Right hindlimb (tissue), 1 donor: ENCODE data around the gene PXMP4.

Source experiments
- DNase-seq: peaks from one replicate; pipeline ENCODE4 v3.0.0-alpha.2; 2018

The PXMP4 gene

GRCh38 chr20:33667676-33668465 is 52.2 kb downstream of the PXMP4 start:
- DNase-seq, result peak; percentile 88

- no peak for DNase-seq
Measured at GRCh38 chr20:33667245-33667675, 52.9 kb downstream of the PXMP4 start.

DNA sequence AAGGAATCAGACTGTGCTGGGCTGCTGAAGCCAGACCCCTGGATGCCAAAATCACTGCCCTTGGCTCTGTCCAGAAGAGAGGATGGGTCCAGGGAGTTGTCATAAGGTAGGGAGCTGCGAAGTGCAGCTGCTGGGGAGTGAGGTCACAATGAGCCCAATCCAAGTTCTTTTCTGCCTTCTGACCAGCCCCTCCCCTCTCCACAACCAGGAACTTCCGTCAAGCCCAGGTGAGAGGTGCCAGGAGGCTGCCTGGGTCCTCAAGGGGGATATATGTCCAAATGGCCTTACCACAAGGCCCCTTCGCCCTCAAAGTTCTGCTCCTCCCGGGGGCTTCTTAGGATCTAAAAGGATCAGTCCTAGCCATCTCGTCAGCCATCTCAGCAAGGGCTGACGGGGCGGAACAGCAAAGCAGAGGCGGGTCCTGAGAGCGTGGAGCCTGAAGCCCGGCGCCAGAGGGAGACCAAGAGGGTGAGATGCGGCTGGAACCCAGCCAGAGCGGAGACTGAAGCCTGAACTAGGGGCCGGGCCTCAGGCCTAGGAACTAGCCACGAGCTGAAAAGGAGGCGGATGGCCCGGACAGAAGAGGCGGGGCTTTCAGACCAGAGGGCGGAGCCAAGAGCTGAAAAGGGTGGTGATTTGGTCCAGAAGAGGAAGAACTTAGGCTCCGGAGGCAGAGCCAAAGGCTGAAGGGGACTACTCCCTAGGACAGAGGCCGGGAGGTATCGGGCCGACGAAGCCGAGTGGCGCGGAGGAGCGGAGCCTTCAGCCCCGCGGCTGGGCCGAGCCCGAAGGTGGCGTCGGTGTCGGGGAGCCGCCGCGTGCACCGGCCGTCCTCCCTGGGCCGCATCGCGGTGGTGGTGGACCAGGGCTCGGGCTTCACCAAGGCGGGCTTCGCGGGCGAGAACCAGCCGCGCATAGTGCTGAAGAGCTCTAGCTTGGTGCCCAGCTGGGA is 53.5 kb downstream of the PXMP4 start, which contains the start of gene ACTL10:
Gene ACTL10, plus strand, starts transcription at position 651 of the 952 bp plus-strand sequence. CDS start 555 bp downstream, outside the sequence.
- peak; percentile 95 for DNase-seq

DNA sequence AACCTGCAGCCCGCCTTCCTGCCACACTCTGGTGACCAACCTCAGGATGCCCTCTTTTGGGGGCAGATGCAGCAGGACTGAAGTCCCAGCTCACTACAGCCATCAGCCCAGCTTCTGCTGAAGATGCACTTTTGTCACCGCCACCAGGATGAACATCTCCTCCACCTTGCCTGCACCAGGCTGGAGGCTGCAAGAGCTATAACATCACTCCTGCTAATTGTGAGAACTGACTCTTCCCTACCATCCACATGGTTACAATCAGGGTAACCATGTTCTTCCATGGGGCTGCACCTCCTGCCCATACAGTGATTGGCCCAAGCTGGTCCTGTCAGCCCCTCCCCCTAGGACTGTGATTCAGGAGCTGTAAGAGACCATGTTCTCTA is 55.4 kb downstream of the PXMP4 start:
- DNase-seq, result no peak

GRCh38 chr20:33664085-33664761 is 55.9 kb downstream of the PXMP4 start:
- no peak for DNase-seq

DNA sequence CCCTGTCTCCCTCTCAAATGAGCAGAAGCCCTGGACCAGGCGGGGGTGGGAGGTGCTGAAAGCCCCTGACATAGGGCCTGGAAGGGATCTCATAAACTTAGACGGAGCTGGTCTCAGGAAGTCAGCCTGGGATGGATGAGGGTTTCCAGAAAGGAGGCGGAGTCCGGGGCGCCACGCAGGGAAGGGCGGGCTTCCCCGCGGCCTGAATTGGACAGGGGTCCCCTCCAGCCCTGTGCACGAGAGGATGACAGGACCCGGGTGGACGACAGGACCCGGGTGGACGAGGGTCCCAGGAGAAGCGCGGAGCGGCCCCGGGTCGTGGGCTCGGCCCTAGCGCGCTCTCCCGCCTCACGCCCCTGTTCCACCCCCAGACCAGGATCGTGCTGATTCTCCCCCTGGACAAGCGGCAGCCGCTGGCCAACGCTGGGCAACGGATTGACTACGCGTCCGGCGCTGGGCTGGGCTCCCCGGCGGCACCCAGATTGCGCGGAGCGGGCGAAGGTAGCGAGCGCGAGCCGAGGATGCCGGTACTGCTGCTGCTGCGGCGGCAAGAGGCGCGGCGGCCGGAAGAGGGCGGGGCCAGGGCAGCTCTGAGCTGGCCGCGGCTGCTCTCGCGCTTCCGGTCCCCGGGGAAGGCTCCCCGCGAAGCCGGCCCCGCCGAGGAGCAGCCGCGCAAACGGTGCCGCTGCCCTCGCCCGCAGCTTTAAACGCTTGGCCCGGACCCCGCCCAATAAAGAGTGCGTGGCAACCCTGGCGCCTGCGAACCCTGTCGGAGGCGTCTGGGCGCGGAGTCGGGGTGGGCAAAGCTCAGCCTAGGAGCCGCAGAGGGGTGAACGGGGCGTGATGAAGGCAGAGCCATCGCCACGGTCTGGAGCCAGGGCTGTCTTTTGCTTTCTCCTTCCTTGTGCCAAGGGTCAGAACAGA is 56.7 kb downstream of the PXMP4 start:
- DNase-seq, result peak; percentile 87

DNA sequence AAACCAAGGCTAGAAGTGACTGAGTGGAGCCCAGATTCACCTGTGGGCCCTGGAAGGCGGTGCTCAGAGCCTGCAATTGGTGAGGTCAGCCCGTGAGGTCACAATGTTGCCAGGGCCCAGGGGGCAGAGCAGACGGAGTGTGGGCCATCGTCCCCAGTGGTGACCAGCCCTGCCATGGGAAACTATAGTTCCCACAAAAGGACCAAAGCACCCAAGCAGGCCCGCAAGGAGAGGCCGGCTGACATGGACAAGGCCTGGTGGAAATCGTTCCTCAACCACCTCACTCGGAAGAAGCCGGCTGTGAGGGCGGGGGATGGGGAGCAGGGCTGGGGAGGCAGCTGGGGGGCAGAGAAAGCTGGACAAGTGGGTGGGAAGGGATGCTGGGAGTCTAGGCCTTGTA is 57.9 kb downstream of the PXMP4 start, which contains the start of gene C20orf144:
Gene C20orf144, plus strand, starts transcription at position 156 of the 400 bp plus-strand sequence. Its CDS starts 19 bp downstream, at position 175.
- DNase-seq, result peak; percentile 18

GRCh38 chr20:33660685-33661058 is 59.4 kb downstream of the PXMP4 start:
- DNase-seq, result no peak

- peak; percentile 23 for DNase-seq
Measured at GRCh38 chr20:33660035-33660684, 60.0 kb downstream of the PXMP4 start.

- peak; percentile 18 for DNase-seq
Measured at GRCh38 chr20:33659341-33660034, 60.6 kb downstream of the PXMP4 start.

DNA sequence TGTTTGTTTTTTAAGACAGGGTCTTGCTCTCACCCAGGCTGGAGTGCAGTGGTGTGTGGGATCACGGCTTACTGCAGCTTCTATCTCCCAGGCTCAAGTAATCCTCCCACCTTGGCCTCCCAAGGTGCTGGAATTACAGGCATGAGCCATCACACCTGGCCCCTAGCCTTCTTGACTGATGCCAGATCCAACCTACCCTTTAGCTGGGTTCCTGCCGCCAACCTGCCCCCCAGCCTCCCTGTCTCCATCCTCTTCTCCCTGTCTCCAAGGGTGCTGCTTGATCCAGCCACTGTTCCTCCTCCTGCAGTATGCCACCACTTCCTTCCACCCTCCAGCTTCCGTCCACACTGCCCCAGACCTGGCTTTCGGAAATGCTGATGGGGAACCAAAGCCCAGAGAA is 61.2 kb downstream of the PXMP4 start:
- no peak for DNase-seq

DNA sequence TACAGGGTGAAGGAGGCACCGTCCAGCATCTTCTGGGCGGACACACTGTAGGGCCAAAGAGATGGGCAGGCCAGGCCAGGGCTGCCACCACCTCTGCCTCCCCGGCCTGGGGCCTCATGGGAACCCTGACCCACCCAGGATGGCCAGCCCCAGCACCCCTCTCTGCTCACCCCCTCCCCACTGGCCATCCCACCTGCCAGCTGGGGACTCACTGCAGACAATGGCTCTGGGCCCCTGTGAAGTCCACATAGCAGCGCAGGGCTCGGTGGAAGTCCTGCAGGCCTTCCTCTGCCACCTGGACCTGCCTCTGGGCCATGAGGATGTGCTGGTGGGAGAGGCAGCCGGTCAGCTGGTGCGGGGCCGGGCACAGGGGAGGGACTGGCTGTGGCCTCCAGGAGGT is 61.6 kb downstream of the PXMP4 start:
- DNase-seq, result peak; percentile 24

DNA sequence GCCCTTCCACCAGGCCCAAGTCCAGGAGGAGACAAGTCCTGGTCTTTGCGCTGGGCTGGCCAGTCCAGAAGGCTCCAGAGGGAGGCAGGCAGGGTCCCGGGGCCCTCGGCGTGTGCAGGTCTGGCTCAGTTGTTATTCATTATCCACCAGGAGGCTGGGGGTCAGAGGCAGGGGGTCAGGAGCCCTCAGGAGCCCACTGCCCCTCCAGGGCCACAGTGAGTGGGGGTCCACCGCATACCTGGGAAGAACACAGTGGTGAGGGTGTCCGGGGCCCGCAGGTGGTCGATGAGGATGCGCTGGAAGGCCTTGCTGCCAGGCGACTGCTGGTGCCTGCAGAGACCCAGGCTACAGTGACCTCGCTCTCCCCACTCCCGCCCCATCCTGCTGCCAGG is 62.4 kb downstream of the PXMP4 start:
- peak; percentile 19 for DNase-seq

GRCh38 chr20:33656783-33657703 is 63.1 kb downstream of the PXMP4 start:
- no peak for DNase-seq

DNA sequence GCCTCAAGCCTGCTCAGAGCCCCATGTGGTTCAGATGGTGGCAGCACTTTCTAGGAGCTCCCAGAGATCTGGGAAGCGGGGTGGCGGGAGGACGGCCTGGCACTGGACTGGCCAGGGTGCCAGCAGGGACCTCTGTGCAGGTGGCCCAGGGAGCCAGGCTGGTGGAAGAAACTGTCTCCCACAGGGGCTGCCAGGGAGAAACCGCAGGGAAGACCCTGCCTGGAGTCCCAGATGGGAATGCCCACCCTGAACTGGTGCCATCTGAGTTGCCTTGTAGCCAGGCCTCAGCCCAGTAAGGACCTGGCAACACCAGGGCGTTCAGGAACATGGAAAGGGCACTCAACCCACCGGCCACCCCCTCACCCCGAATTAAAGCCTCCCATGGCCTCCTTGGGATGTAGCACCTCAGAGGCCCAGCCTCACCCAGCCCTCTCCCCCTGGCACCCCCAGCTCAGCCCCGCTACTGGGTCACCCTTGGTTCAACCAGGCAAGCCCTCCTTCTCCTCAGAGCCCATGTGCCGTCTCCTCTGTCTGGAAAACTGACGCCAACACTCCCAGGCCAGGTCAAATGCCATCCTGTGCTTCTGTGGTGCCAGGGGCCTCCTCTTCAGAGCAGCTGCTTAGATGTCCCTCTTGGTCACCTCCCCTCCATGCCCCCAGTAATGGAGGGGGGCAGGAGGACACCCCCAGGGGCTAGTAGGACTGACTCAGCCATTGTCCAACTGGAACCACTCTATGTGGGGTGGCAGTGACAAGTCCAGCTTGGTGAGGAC is 63.9 kb downstream of the PXMP4 start:
- no peak for DNase-seq

GRCh38 chr20:33655164-33655563 is 64.9 kb downstream of the PXMP4 start:
- DNase-seq, result no peak

- no peak for DNase-seq
Measured at GRCh38 chr20:33654680-33655161, 65.4 kb downstream of the PXMP4 start.

DNA sequence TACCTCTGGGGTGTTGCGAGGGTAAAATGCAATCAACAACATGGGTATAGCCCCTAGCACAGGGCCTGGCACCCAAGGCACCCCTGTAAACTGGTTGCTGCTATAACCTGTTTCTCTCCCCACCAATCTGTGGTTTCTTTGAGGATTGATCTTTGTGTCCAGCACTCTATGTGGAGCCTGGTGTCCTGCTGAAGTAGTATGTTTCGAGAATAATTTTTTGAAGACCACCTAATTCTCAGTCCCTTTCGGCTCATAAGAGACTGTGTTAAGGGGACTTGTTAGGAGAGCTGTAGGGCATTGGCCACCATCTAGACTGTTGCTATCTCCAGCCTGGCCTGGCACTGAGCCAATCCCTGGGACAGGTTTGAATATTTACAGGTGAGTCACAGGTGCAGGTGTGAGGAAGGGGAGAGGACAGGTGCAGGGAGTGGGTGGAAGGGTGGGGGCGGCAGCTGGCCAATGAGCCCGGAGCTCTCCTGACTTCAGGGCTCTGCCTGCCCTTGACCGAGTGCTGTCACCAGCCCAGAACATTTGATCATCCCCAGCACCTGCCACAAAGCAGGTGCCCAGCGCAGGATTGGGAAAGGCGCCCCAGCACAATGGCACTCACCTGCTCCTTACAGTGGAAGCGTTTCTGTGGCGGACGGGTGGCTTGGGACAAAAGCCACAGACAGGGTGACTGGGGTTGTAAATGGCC is 66.1 kb downstream of the PXMP4 start:
- DNase-seq, result peak; percentile 34
